Neural cell (in vitro differentiated cells): Measurements from ENCODE around the gene TXLNG. TPM values are rescaled to one million over a fixed set of nuclear protein-coding genes. Genes with fewer than 3 reads are reported as not detected.

Experiments
- H2AFZ ChIP-seq: fragments of 200-600, 300-800 bp; sonication (generic), shearing (Covaris generic); 2 replicates; pipeline ENCODE4 v1.6.0; 2014; ENCODE audit warnings: low read depth, mild to moderate bottlenecking, antibody characterized with exemption, low read length, moderate library complexity
- H3F3A ChIP-seq: fragments of 200-600 bp; shearing (Covaris generic); 2 replicates; pipeline ENCODE4 v1.6.1; 2016; ENCODE audit warnings: mild to moderate bottlenecking, moderate library complexity, mixed read lengths, antibody characterized with exemption, low read length; ENCODE audit not compliant: insufficient read depth, poor library complexity, severe bottlenecking
- H3K27ac ChIP-seq: fragments of 200-600, 300-800 bp; sonication (generic), shearing (Covaris generic); 2 replicates; pipeline ENCODE4 v1.5.1; 2014; ENCODE audit warnings: mild to moderate bottlenecking, low read length, moderate library complexity
- H3K27me3 ChIP-seq: fragments of 300-800, 200-600 bp; sonication (generic), shearing (Covaris generic); 2 replicates; pipeline ENCODE4 v1.6.0; 2014; ENCODE audit warnings: mild to moderate bottlenecking, low read depth, low read length, moderate library complexity; ENCODE audit not compliant: insufficient read depth
- H3K36me3 ChIP-seq: fragments of 300-800, 200-600 bp; sonication (generic), shearing (Covaris generic); 2 replicates; pipeline ENCODE4 v1.5.1; 2014; ENCODE audit warnings: mild to moderate bottlenecking, antibody characterized with exemption, low read length, moderate library complexity; ENCODE audit not compliant: insufficient read depth
- H3K4me2 ChIP-seq: fragments of 300-800, 200-600 bp; sonication (generic), shearing (Covaris generic); 2 replicates; pipeline ENCODE4 v1.6.0; 2014; ENCODE audit warnings: mild to moderate bottlenecking, low read length
- H3K4me3 ChIP-seq: fragments of 300-800, 200-600 bp; sonication (generic), shearing (Covaris generic); 2 replicates; pipeline ENCODE4 v1.5.1; 2014; ENCODE audit warnings: mild to moderate bottlenecking, low read length, moderate library complexity
- H3K79me2 ChIP-seq: fragments of 200-600 bp; shearing (Covaris generic); replicated peaks from 2 replicates; pipeline ENCODE4 v1.6.0; 2014; ENCODE audit warnings: mild to moderate bottlenecking, low read length, moderate library complexity; ENCODE audit not compliant: insufficient read depth
- H3K9ac ChIP-seq: fragments of 300-800, 200-600 bp; sonication (generic), shearing (Covaris generic); 2 replicates; pipeline ENCODE4 v1.6.1; 2016; ENCODE audit warnings: mild to moderate bottlenecking, low read length, mixed read lengths
- H3K9me2 ChIP-seq: fragments of 200-600 bp; shearing (Covaris generic); 2 replicates; pipeline ENCODE4 v1.6.1; 2016; ENCODE audit warnings: mild to moderate bottlenecking, low read length, mixed read lengths; ENCODE audit not compliant: insufficient read depth
- H3K9me3 ChIP-seq: fragments of 200-600, 300-800 bp; sonication (generic), shearing (Covaris generic); 2 replicates; pipeline ENCODE4 v1.6.1; 2016; ENCODE audit warnings: mild to moderate bottlenecking, mixed run types, low read length, moderate library complexity, mixed read lengths
- H4K20me1 ChIP-seq: fragments of 200-600 bp; shearing (Covaris generic); 2 replicates; pipeline ENCODE4 v1.6.1; 2016; ENCODE audit warnings: mild to moderate bottlenecking, mixed run types; ENCODE audit not compliant: insufficient read depth
- EP300 ChIP-seq: fragments of 450-650 bp; conservative IDR thresholded peaks from 2 replicates; pipeline ENCODE4 v1.6.1; 2014; ENCODE audit warnings: antibody characterized with exemption, mild to moderate bottlenecking, moderate library complexity; ENCODE audit not compliant: poor library complexity, severe bottlenecking
- EZH2 ChIP-seq: fragments of 200-600, 300-800 bp; shearing (Covaris generic), sonication (generic); IDR thresholded peaks from 2 replicates; pipeline ENCODE4 v1.6.1; 2014; ENCODE audit warnings: antibody characterized with exemption, low read length, borderline replicate concordance, mild to moderate bottlenecking; ENCODE audit not compliant: insufficient read depth, poor library complexity, severe bottlenecking
- MXI1 ChIP-seq: fragments of 450-650 bp; conservative IDR thresholded peaks from 2 replicates; pipeline ENCODE4 v1.6.1; 2014; ENCODE audit warnings: antibody characterized with exemption, mild to moderate bottlenecking; ENCODE audit not compliant: poor library complexity, severe bottlenecking
- POLR2AphosphoS5 ChIP-seq: IDR thresholded peaks from 2 replicates; pipeline ENCODE4 v1.6.1; 2012
- RAD21 ChIP-seq: fragments of 450-650 bp; conservative IDR thresholded peaks from 2 replicates; pipeline ENCODE4 v1.6.1; 2014; ENCODE audit warnings: antibody characterized with exemption, mild to moderate bottlenecking, moderate library complexity
- SMC3 ChIP-seq: fragments of 450-650 bp; conservative IDR thresholded peaks from 2 replicates; pipeline ENCODE4 v1.6.1; 2014; ENCODE audit warnings: antibody characterized with exemption, mild to moderate bottlenecking, moderate library complexity; ENCODE audit not compliant: poor library complexity
- TAF1 ChIP-seq: IDR thresholded peaks from 2 replicates; pipeline ENCODE4 v1.6.1; 2012; ENCODE audit warnings: low read depth
- polyA plus RNA-seq: library from polyadenylated mRNA; depleted of rRNA; stranded (reverse); fragments of >200 nt; gene quantifications from 2 replicates; pipeline ENCODE4 v1.2.3, GENCODE V29; 2014
- TF ChIP-seq, protein P1 (sequence below): IDR thresholded peaks from 2 replicates; pipeline ENCODE4 v1.6.1; 2012; ENCODE audit warnings: borderline replicate concordance
- TF ChIP-seq, protein P2 (sequence below): fragments of 450-650 bp; IDR thresholded peaks from 2 replicates; pipeline ENCODE4 v1.5.1; 2014; ENCODE audit warnings: antibody characterized with exemption, mild to moderate bottlenecking, moderate library complexity; ENCODE audit not compliant: poor library complexity, severe bottlenecking

TXLNG gene
- polyA plus RNA-seq, 1 donor from 2014 or later: 24.2 TPM

DNA sequence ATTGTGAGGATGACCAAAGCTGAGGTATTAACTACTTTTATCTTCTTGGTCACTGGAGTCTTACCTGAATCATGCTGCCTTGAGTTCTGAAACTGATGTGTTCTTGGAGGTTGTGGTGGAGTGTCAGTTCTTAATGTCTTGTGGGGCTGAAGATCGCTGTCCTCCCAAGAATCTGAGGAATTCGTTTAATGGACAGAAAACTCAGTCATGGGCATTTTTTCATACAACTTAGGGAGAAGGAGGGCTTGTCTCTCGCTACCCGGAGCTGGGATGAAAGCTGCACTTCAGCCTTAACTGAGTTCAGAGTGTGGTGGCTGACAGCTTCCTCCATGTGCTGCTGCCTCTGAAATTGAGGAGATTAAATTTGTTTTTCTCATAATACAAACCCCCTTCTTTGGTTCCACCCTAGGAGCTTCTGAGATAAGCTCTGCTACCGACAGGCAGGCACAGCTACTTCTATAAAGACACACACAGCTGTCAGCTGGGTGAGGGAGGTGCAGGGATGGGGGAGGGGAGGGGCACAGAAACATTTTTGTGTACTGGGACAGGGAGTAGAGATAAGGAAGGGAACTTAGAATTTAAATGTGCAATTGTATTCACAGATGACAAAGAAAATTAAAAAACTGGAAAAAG is 53.1 kb downstream of the TXLNG start:
- Histone ChIP-seq H3K9me3 (no peaks in the 10 kb centered on the region), H3K4me3 (no peak overlapping the region), H3K27me3 (no peaks in the 10 kb centered on the region), H3K4me2 (no peak overlapping the region), H3K9me2 (no peaks in the 10 kb centered on the region), H3K36me3 (no peaks in the 10 kb centered on the region), H3F3A (no peaks in the 10 kb centered on the region), H2AFZ (no peak overlapping the region), H3K27ac (no peak overlapping the region), H4K20me1 (no peaks in the 10 kb centered on the region), H3K79me2 (no peaks in the 10 kb centered on the region), H3K9ac (no peak overlapping the region)
- TF ChIP-seq SMC3: no peak
- TF ChIP-seq EP300: no peak
- TF ChIP-seq POLR2AphosphoS5: no peak
- no peak for TF ChIP-seq TAF1
- no peak for TF ChIP-seq MXI1
- TF ChIP-seq, protein P1, sequence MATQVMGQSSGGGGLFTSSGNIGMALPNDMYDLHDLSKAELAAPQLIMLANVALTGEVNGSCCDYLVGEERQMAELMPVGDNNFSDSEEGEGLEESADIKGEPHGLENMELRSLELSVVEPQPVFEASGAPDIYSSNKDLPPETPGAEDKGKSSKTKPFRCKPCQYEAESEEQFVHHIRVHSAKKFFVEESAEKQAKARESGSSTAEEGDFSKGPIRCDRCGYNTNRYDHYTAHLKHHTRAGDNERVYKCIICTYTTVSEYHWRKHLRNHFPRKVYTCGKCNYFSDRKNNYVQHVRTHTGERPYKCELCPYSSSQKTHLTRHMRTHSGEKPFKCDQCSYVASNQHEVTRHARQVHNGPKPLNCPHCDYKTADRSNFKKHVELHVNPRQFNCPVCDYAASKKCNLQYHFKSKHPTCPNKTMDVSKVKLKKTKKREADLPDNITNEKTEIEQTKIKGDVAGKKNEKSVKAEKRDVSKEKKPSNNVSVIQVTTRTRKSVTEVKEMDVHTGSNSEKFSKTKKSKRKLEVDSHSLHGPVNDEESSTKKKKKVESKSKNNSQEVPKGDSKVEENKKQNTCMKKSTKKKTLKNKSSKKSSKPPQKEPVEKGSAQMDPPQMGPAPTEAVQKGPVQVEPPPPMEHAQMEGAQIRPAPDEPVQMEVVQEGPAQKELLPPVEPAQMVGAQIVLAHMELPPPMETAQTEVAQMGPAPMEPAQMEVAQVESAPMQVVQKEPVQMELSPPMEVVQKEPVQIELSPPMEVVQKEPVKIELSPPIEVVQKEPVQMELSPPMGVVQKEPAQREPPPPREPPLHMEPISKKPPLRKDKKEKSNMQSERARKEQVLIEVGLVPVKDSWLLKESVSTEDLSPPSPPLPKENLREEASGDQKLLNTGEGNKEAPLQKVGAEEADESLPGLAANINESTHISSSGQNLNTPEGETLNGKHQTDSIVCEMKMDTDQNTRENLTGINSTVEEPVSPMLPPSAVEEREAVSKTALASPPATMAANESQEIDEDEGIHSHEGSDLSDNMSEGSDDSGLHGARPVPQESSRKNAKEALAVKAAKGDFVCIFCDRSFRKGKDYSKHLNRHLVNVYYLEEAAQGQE: no peak
- no peak for TF ChIP-seq RAD21
- no peak for TF ChIP-seq EZH2
- TF ChIP-seq, protein P2, sequence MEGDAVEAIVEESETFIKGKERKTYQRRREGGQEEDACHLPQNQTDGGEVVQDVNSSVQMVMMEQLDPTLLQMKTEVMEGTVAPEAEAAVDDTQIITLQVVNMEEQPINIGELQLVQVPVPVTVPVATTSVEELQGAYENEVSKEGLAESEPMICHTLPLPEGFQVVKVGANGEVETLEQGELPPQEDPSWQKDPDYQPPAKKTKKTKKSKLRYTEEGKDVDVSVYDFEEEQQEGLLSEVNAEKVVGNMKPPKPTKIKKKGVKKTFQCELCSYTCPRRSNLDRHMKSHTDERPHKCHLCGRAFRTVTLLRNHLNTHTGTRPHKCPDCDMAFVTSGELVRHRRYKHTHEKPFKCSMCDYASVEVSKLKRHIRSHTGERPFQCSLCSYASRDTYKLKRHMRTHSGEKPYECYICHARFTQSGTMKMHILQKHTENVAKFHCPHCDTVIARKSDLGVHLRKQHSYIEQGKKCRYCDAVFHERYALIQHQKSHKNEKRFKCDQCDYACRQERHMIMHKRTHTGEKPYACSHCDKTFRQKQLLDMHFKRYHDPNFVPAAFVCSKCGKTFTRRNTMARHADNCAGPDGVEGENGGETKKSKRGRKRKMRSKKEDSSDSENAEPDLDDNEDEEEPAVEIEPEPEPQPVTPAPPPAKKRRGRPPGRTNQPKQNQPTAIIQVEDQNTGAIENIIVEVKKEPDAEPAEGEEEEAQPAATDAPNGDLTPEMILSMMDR: no peak

DNA sequence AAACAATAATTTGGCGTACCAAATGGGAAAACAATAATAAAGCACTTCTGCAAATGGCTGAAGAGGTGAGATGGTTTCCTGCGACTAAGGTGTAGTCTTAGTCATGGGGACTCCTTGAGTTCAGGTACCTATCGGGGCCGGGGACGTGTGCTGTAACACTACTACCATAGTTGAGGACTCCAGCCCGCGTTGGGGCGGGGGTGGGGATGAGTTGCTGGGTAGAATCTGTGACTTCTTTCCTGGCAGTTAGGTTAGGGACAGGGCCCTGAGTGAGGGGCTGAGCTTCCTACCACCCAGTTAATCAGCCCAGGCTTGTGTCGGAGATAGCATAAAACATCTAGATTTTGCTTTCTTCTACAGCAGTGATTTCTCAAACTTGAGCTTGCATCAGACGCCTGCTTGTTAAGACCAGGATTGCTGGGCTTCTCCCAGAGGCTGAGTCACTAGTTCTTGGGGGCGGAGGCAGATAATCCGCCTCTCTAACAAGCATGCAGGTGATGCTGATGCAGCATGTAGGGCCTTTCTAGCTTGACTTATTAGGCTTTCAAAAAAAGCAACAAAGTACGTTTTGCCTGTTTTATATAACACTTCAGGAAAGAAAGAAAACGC is 53.7 kb downstream of the TXLNG start:
- Histone ChIP-seq H3K27ac (no peak overlapping the region), H3K9ac (no peak overlapping the region)

More for the DNA sequence above, 53.7 kb downstream of the TXLNG start:
- TF ChIP-seq EZH2 (no peak), POLR2AphosphoS5 (no peak), SMC3 (no peak), TAF1 (no peak)
- TF ChIP-seq, protein P1: no peak
- TF ChIP-seq, protein P2: no peak
- H3K79me2 ChIP-seq: no peaks in the 10 kb centered on the region
- H3K27me3 ChIP-seq: no peaks in the 10 kb centered on the region
- no peaks in the 10 kb centered on the region for H3K36me3 ChIP-seq
- no peak overlapping the region for H2AFZ ChIP-seq
- H3K9me2 ChIP-seq: no peaks in the 10 kb centered on the region
- no peaks in the 10 kb centered on the region for H3F3A ChIP-seq
- H3K4me2 ChIP-seq: no peak overlapping the region
- H4K20me1 ChIP-seq: no peaks in the 10 kb centered on the region
- H3K4me3 ChIP-seq: no peak overlapping the region
- no peaks in the 10 kb centered on the region for H3K9me3 ChIP-seq
